ENCODE measurements around the gene PHF2.

PHF2 gene

GRCh38 chr9:93624431-93624834, 48.0 kb downstream of the PHF2 start:
- no peak for DNase-seq (ENCODE audit: low read depth in 1 of 2, low spot score in 1 of 2)

GRCh38 chr9:93624977-93625376, 48.6 kb downstream of the PHF2 start:
- no peak for DNase-seq (ENCODE audit: low read depth in 1 of 2, low spot score in 1 of 2)

- DNase-seq (ENCODE audit: low read depth in 1 of 2, low spot score in 1 of 2), result no peak
Measured at GRCh38 chr9:93629920-93630319, 53.5 kb downstream of the PHF2 start.

GRCh38 chr9:93630806-93631411, 54.5 kb downstream of the PHF2 start:
- no peak for DNase-seq (ENCODE audit: low read depth in 1 of 2, low spot score in 1 of 2)

GRCh38 chr9:93633492-93634221, 57.3 kb downstream of the PHF2 start:
- DNase-seq (ENCODE audit: low read depth in 1 of 2, low spot score in 1 of 2), result no peak

- DNase-seq (ENCODE audit: low read depth in 1 of 2, low spot score in 1 of 2), result no peak
Measured at GRCh38 chr9:93634311-93635185, 58.2 kb downstream of the PHF2 start.

GRCh38 chr9:93635186-93636107, 59.1 kb downstream of the PHF2 start:
- no peak for DNase-seq (ENCODE audit: low read depth in 1 of 2, low spot score in 1 of 2)

- DNase-seq (ENCODE audit: low read depth in 1 of 2, low spot score in 1 of 2), result no peak
Measured at GRCh38 chr9:93636172-93636661, 59.8 kb downstream of the PHF2 start.

- no peak for DNase-seq (ENCODE audit: low read depth in 1 of 2, low spot score in 1 of 2)
Measured at GRCh38 chr9:93636667-93637066, 60.3 kb downstream of the PHF2 start.

GRCh38 chr9:93637886-93638285, 61.5 kb downstream of the PHF2 start:
- DNase-seq (ENCODE audit: low read depth in 1 of 2, low spot score in 1 of 2), result no peak

GRCh38 chr9:93640027-93640426, 63.6 kb downstream of the PHF2 start:
- no peak for DNase-seq (ENCODE audit: low read depth in 1 of 2, low spot score in 1 of 2)

- DNase-seq (ENCODE audit: low read depth in 1 of 2, low spot score in 1 of 2), result no peak
Measured at GRCh38 chr9:93642961-93643360, 66.6 kb downstream of the PHF2 start.

- no peak for DNase-seq (ENCODE audit: low read depth in 1 of 2, low spot score in 1 of 2)
Measured at GRCh38 chr9:93644397-93645088, 68.2 kb downstream of the PHF2 start.

GRCh38 chr9:93645149-93645889, 68.9 kb downstream of the PHF2 start:
- DNase-seq (ENCODE audit: low read depth in 1 of 2, low spot score in 1 of 2), result no peak

GRCh38 chr9:93645921-93646639, 69.7 kb downstream of the PHF2 start:
- no peak for DNase-seq (ENCODE audit: low read depth in 1 of 2, low spot score in 1 of 2)

- DNase-seq (ENCODE audit: low read depth in 1 of 2, low spot score in 1 of 2), result no peak
Measured at GRCh38 chr9:93646640-93647178, 70.3 kb downstream of the PHF2 start.

- no peak for DNase-seq (ENCODE audit: low read depth in 1 of 2, low spot score in 1 of 2)
Measured at GRCh38 chr9:93648181-93648580, 71.8 kb downstream of the PHF2 start.

GRCh38 chr9:93648836-93649235, 72.5 kb downstream of the PHF2 start:
- DNase-seq (ENCODE audit: low read depth in 1 of 2, low spot score in 1 of 2), result no peak
